Adrenal gland (tissue), 5 donors: ENCODE measurements around the gene SLC25A19.

ENCODE experiments used
- POLR2A ChIP-seq, 2 donors: fragments of 450-650 bp; IDR thresholded peaks; one replicate each; pipeline ENCODE4 v1.6.1; 2017; ENCODE audit warnings: antibody characterized with exemption in 2 of 2, mild to moderate bottlenecking in 2 of 2, moderate library complexity in 1 of 2
- TF ChIP-seq, protein P1 (sequence below), 6 experiments: fragments of 450-650 bp in 4 of 6; fragments of 200-600 bp in 2 of 6; sonication (generic) in 1 of 6; IDR thresholded peaks; 1 replicate in 5 of 6; 2 replicates in 1 of 6; pipeline versions ENCODE4 v1.5.1 to v1.8.0; 2016 to 2021; ENCODE audit warnings: antibody characterized with exemption in 6 of 6, mild to moderate bottlenecking in 2 of 6, moderate library complexity in 1 of 6
- donor health status: DM: no; HTN: no; CAD: no.

DNA sequence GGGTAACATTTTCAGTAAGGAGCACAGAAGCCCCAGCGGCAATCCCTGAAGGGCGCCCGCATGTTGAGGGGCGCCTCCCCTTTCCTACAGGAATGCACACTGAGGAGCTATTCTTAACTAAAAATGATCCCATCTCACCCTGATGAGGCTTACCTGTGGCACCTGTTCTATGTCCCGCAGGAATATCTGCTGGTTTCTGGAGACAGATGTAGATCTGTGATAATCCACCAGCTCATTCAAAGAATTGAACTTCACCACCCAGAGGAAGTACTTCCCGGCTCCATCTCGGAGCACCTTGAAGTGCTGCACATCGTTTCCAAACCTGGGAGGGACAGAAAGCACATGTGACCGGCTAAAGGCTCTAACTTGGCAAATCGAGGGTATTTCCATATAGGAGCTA lies 32.3 kb upstream of the SLC25A19 start:
- TF ChIP-seq POLR2A (IDR thresholded peaks at IDR 0.05), result no peak
- TF ChIP-seq, protein P1, sequence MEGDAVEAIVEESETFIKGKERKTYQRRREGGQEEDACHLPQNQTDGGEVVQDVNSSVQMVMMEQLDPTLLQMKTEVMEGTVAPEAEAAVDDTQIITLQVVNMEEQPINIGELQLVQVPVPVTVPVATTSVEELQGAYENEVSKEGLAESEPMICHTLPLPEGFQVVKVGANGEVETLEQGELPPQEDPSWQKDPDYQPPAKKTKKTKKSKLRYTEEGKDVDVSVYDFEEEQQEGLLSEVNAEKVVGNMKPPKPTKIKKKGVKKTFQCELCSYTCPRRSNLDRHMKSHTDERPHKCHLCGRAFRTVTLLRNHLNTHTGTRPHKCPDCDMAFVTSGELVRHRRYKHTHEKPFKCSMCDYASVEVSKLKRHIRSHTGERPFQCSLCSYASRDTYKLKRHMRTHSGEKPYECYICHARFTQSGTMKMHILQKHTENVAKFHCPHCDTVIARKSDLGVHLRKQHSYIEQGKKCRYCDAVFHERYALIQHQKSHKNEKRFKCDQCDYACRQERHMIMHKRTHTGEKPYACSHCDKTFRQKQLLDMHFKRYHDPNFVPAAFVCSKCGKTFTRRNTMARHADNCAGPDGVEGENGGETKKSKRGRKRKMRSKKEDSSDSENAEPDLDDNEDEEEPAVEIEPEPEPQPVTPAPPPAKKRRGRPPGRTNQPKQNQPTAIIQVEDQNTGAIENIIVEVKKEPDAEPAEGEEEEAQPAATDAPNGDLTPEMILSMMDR (IDR thresholded peaks at IDR 0.05), result no peak
